B cell (primary cell): ENCODE results near the gene FBXL14.

Experiments used
- CTCF ChIP-seq: fragments of 200-600 bp; IDR thresholded peaks from one replicate; pipeline ENCODE4 v1.8.0; 2022; ENCODE audit warnings: antibody characterized with exemption, mild to moderate bottlenecking
- EZH2 ChIP-seq: IDR thresholded peaks from 2 replicates; pipeline ENCODE4 v1.6.1; 2012; ENCODE audit warnings: borderline replicate concordance, low read depth, mild to moderate bottlenecking, moderate library complexity, low read length; ENCODE audit not compliant: insufficient read depth, poor library complexity, severe bottlenecking

- no peak for TF ChIP-seq CTCF
- TF ChIP-seq EZH2 = no peak
Measured at GRCh38 chr12:1595026-1595561, 713 bp upstream of the FBXL14 start.
